Stimulated activated CD4-positive, alpha-beta T cell treated with anti-CD3 and anti-CD28 coated beads, Interleukin-12 subunit alpha, Interleukin-12 subunit beta, amount 100 ng/mL, for 48 hours (primary cell): ENCODE measurements around the gene GANAB.
"Not testable (repeated sequence)": the region's sequence is repeated elsewhere in the genome, so short reads cannot be mapped to it uniquely, and the experiment has no call there.

Source experiments
- DNase-seq, 3 donors: peaks; one replicate each; pipeline ENCODE4 v3.0.0-alpha.2; 2020; ENCODE audit warnings: low read depth in 2 of 3, low spot score in 1 of 3

GANAB gene

DNA sequence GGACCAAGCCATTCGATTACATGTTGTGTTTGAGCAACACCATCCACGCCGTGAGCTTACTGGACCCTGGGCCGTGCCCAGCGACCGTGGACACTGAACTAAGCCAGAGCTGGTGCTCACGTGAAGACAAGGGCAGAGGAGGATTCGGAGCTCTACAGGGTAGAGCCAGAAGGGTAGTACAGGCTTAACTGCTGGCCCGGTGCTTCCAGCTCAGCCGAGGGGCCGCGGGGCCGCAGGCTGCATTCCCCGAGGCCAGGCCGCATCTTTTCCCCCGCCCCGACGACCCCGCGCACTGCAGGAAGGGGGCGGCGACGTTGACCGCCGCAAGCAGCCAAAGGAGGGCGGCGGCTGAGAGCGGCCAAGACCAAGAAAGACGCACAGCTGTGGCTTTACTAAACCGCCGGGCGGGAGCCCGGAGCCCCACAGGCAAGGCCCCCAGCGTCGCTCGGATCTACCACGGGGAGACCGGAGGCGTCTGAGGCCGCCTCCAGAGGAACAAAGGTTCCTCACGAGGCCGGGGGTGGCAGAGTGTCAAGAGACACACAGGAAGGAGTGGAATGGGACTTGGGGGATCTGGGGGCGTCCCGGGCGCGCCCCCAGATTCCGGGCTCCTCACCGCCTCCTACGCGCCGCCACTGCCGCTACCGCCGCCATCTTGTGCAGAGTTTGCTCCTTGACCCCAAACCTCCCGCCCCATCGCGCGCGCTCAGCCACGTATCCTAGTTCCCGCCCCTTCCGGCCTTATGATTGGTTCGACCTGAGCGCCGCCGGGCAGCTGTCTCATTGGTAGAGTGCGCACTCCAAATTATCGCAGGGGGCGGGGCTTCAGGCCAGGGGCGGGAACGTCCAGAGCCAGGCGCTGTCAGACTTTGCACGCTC is at the start of gene GANAB:
Gene GANAB (minus strand): TSS at position 668 of the 879 bp plus-strand sequence. CDS start 14 bp downstream, at position 654.
- DNase-seq = peak; percentile 99 to 100 (median 99)

DNA sequence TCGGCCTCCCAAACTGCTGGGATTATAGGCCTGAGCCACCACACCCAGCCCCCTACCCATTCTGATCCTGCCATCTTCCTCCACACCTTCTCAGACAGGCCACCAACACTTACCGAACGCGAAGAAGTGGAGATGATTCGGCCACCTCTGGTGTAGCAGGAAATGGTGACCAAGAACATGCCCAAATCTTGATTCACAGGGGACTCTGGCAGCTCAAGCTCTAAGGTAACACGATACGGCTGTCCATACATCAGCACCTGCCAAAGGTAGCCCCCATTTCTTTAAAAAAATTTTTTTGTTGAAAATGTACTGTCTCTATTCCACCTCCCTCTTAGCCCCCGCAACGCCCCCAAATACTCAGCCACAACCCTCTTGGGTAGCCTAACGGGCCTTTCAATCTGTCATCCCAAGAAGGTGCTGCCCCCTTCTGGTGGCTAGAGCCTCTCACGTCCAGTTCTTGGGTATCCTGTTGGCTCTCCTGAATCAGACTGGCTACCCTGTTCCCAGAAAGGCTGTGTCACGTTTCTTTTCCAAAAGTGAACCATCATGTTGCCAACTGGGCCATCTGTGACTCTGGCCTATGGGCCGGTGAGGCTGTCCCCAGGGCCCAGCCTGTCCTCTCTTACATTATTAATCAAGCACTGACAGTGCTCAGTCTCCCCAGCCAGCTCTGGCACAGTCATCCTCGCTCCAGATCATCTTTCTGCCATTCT is 48.2 kb upstream of the GANAB start:
- DNase-seq = peak in 2 of 3 donors; percentile 63 to 78

DNA sequence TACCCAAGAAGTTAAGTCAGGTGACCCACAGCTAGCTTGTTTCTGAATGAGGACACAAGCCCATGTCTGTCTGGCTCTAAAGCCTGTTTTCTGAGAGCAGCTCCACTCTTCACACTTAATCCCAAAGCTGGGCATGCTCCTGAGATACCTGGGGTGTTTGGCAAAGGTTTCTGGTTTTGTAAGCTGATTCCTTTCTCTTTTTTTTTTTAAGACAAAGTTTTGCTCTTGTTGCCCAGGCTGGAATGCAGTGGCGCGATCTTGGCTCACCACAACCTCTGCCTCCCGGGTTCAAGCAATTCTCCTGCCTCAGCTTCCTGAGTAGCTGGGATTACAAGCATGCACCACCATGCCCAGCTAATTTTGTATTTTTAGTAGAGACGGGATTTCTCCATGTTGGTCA is 47.2 kb upstream of the GANAB start:
- not testable (repeated sequence) for DNase-seq

DNA sequence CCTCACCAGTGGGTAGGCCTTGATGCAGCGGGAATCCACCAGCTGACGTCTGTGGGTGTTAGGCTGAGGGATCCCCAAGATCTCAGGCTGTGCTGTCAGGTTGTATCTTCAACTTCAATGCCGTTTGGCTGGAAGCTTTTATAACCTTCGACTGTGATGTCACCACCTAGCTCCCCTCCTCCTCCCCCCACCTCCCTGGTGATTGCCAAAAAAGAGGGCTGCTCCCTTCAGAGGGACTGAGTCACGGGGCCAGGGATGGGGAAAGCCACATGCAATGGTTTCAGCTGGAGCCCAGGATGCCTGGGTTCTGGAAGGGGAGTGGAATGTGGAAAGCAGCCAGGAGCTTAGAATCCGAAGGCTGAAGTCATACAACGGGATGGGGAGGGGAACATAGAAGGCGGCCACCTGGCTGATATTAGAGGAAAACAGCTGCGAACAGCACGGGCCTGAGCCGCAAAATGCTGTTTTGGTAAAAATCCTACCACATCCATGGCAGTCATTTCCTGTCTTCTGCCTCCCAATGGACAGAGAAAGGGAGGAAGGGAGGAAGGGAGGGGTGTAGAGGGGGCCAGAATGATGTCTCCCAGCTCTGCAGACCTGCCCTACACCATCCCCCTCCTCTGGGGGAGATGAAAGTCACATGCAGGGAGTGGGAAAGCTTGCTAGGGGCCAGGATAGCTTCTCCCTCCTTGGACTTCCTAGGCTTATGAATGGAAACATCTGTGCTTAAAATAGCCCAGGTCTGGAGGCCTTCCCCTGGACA is 43.2 kb upstream of the GANAB start, which contains the start of gene LRRN4CL:
Gene LRRN4CL (minus strand): TSS at position 110 of the 763 bp plus-strand sequence. CDS start 1,022 bp downstream, outside the sequence.
- no peak for DNase-seq

DNA sequence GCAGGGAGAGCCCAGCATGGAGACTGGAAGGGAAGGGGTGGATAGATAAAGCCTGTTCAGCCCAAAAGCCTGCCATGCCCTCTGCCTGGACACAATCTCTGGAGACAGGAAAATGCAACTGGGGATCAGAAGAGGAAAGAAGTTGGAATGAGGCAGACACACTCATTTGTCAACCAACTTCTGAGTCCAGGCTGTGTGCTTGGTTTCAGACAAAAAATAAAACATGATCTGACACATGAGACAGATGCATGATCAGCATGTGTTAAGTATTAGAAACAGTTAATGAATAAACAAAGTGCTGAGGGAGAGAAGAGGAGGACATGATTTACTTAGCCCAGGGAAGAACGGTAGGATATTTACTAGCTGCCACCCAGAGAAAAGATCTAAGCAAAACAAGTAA is 42.1 kb upstream of the GANAB start:
- no peak for DNase-seq

DNA sequence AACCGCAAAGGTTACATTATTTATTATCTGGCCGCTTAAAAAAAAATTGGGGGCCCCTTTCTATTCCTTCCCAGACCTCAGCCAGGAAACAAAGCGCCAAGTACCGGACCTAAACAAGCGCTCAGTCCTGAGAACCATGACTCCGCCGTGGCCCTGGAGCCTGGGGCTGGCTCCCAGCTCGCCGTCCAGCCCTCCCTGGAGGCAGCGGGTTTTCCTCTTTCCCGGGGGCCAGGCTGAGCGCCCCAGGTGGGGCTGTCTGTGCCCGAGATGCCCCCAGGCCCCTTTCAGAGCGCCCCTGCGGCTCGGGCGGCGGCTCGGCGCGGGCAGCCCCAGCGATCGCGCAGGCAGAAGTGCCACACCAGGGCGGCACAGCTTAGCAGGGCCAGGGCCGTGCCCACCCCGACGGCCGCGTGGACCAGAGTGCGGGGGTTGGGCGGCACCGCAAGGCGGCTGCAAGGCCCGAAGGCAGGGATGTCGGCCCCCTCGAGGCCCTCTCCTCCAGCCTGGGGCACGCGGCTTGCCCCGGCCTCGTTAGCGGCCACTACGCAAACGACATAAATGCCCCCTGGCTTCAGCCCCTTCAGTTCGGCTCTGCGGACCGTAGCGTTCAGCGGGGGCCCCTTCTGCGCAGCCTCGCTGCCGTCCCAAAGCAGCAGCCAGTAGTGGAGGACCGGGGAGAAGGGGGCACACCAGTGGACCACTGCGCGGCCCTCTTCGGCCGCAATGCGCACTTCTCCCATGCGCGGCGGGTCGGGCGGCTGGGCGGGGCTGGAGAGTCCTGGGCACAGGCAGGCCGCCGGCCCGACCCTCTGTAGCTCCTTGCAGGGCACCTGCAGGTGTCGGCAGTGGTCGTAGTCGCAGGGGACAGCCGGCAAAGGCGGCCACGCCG is 41.3 kb upstream of the GANAB start:
- no peak for DNase-seq

DNA sequence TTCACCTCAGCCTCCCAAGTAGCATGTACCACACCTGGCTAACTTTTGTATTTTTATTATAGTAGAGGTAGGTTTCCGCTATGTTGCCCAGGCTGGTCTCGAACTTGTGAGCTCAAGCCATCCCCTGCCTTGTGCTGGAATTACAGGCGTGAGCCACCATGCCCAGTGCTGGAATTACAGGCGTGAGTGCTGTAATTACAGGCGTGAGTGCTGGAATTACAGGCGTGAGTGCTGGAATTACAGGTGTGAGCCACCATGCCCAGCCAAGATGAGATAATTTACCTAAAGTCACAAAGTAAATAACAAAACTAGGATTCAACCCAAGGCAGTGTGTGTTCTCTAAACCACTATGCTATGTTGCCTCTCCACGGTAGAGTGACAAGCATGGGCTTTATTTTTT is 36.1 kb upstream of the GANAB start:
- DNase-seq = no peak

DNA sequence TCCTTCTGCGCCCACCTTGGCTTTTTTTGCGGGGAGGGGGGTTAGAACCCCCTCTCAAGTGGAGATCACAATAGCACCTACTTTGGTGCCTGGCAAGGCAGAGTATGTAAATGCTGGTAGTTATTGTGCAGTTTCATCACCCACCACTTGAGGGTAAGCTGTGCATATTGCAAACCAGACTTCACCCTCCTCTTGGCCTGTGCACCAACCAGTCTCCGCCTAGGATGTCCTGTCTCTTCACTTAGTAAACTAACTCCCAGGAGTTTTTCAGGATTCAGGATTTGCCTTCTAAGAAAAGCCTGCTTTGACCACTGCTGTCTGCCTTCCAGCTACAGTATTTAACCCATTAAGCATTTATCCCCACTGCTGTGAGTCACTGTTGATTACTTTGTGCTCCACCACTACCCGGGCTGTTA is 34.4 kb upstream of the GANAB start:
- no peak for DNase-seq

DNA sequence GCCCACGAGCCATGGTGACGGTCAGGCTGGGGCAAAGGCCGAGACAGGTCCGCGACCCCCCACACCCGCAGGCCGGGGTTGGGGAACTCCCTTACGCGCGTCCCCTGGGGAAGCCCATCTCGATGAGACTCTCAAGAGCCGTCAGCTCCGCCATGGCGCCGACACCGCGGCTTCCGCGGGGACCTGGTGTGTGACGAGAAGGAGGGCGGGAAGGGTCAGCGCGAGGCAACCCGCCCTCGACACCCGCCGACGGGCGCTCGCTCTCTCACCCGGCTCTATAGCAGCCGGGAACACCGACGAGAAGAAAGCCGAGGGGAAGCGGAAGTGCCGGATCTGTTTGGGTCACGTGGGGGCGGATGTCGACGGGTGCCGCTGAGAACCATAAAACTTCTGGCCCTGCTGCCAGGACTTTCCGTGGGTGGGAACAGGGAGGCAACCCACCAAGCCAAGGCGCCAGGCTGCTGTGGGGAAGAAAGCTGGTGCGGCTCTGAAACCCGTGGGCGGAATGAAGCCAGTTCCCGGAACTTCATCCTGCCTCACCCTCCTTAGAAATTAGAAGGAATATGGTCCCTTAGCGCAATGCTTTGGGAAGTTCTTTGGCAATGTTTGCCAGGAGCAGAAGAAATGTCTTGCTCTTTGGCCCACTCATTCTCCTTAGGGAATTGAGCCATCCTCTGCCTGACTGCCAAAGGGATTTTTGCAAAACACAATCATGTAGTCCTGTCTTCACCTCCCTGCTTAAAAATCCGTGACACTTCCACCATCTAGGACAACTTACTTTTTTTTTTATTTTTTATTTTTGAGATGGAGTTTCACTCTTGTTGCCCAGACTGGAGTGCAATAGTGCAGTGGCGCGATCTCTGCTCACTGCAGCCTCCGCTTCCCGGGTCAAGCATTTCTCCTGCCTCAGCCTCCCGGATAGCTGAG is 32.6 kb upstream of the GANAB start, which contains the start of gene UBXN1:
Gene UBXN1 (minus strand): TSS at position 304 of the 927 bp plus-strand sequence. CDS start 150 bp downstream, at position 154.
- peak; percentile 81 to 86 (median 83) for DNase-seq

DNA sequence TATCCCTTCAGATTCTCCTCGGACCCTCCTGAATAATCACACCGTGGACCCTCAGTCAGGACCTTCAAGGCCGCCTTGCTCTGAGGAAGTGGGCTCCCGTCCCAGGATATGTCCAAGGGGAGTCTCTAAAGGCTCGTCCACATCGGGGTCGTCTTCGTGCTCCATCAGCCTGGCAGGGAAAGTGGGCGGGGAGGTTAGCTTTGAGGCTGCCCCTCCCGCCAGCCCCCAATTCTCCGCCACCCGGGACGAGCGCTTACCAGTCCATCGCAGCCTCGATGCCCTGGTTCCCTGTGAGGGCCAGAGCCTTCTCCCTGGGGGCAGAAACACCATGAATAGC is 32.0 kb upstream of the GANAB start:
- DNase-seq = no peak

DNA sequence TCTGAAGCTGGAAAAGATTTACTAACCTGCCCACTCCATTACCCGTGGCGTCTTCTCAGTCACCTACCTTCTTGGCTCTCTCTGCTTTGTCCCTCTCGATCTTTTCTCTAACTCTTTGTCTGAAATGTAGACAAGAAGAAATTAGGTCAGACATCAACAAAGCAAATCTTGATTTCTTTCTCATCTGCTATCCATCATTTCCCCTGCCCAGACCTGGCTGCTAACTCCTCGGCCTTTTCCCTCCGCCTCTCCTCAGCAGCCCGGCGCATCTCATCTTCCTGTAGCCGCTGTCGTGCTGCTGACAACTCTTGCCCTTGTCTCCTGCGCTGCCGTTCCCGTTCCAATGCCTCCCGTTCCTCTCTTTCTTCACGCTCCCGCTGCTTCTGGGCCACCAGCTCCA is 31.3 kb upstream of the GANAB start:
- no peak for DNase-seq

DNA sequence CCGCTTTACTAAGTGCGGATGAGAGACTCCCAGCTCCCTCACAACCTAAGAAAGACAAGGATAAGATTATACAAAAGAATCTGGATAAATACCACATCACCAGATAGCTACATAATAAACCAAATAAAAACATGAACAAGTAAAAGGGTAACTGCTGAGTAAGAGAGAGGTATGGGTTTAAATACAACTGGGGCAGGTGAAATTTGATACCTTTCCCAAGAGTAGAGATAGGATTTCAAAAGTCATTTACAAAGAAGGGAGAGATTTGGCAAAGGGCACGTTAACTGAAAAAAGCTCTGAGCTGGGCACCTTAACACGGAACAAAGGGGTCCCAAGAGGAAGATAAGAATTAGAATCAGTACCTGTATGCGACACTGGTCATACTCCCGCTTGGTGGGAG is 30.7 kb upstream of the GANAB start:
- no peak for DNase-seq

DNA sequence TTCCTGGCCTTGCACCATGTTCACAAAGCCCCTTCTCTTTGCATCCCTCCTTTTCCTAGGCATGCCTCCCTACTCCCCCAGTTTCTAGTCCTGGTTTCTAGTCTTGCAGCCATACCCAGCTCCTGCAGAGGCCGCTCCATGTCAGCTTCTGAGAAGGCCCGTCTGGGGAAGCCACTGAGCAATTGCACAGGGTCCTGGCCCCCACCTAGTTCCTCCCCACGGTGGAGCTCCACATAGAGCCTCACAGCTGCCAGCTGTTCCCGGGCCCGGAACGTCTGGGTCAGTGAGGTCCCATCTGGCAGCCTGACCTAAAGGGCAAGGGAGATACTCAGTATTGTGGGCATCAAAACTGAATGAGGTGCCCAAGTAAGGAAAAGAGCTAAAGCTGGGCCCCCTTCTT is 30.3 kb upstream of the GANAB start:
- no peak for DNase-seq

DNA sequence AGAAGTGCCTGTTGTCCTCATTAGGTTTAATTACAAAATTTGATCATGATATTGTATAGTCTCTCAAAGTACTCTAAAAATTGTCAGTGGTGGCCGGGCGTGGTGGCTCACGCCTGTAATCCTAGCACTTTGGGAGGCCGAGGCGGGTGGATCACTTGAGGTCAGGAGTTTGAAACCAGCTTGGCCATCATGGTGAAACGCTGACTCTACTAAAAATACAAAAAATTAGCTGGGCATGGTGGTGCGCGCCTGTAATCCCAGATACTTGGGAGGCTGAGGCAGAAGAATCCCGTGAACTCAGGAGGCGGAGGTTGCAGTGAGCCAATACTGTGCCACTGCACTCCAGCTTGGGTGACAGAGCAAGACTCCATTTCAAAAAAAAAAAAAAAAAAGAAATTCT is 29.0 kb upstream of the GANAB start:
- DNase-seq = not testable (repeated sequence)

DNA sequence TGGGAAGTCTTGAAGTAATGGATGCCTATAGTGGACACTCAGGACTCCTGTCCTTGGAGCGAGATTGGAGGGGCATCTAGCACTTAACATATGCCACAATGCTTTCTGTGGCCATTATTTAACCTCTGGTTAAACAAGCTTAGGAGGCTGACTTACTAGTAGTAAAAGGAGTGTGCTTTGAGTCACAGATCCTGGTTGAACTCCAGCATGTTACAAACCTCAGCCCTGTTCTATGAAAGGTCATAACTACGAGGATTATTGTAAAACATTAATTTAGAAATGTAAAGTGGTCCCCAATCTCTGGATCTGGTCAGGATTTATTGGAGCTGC is 26.7 kb upstream of the GANAB start:
- DNase-seq = no peak

DNA sequence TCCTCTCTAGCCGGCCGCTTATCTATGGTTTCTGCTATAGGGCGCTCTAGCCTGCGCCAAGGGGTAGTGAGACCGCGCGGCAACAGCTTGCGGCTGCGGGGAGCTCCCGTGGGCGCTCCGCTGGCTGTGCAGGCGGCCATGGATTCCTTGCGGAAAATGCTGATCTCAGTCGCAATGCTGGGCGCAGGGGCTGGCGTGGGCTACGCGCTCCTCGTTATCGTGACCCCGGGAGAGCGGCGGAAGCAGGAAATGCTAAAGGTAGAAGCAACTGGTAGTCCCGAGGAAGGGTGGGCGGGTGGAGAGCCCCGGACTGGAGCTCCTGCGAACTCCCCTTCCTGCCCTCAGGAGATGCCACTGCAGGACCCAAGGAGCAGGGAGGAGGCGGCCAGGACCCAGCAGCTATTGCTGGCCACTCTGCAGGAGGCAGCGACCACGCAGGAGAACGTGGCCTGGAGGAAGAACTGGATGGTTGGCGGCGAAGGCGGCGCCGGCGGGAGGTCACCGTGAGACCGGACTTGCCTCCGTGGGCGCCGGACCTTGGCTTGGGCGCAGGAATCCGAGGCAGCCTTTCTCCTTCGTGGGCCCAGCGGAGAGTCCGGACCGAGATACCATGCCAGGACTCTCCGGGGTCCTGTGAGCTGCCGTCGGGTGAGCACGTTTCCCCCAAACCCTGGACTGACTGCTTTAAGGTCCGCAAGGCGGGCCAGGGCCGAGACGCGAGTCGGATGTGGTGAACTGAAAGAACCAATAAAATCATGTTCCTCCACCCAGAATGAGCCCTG is 25.4 kb upstream of the GANAB start, which contains the start of the genes LBHD1 and UQCC3:
Gene LBHD1 (minus strand): TSS at position 660 of the 782 bp plus-strand sequence. CDS start 2,236 bp downstream, outside the sequence.
Gene UQCC3 (plus strand): TSS at position 66 of the 782 bp plus-strand sequence. CDS start 73 bp downstream, at position 139.
- DNase-seq = peak; percentile 67 to 86 (median 69)

DNA sequence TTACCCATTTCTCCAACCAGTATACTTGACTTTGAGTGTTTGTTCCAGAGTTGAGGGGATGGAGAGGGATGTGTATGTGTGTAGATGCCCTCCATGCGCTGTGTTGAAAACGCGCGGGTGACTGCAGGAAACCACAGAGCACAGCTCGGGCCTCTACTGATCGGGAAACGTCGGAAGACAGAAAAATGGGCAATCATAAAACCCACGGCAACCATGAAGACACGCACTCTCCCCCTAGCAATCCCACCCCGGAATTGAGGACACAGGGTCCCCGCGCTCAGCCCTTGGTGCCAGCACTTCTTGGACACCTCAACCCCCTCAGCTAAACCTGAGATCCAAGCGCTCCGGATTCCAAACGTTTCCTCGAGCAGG is 24.8 kb upstream of the GANAB start:
- no peak for DNase-seq

DNA sequence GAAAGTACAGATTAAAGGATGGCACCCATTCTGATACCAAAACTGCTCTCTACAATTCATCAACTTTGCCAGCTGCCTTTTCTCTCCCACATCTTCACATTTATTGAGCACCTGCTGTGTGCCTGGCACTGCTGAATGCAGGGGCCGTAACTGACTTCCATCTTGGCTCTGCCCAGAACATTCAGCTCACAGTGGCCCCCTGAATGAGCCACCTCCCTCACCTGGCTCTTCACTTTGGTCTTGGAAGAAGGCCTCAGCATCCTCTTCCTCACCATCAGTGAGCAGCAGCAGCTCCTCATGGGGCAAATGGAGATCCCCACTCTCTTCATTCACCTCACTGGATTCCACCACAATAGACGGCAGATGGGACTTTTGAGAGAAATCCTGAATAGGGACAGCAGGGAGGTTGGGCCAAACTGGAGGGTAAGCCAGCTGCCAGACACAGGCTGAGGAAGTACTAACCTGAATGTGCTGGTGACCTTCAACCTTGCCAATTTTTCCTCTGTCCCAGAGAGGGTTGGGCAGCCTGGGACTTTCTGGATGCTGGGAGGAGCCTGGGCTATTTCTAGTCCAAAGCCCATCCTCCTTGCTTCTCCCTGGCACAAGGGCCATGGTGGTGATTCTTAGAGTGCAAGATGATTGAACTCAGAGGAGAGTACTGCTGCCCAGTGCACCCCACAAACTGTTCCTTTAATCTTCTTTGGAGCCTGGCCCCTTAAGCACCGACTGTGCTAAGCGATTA is 23.2 kb upstream of the GANAB start:
- DNase-seq = no peak
